ENCODE measurements around the gene NXF2B. TPM values are rescaled to one million over a fixed set of nuclear protein-coding genes. Genes with fewer than 3 reads are reported as not detected.

NXF2B gene
- total RNA-seq (2022; extraction: Qiagen RNA extraction): not detected in 5 replicates

GRCh38 chrX:102439908-102440307 is at the start of gene NXF2B:
Gene NXF2B, minus strand, starts transcription at chrX:102440008. Its CDS starts 59,972 bp downstream, at chrX:102380036.

GRCh38 chrX:102471762-102472220 is 32.0 kb upstream of the NXF2B start, which contains the start of gene TCP11X2:
Gene TCP11X2, minus strand, starts transcription at chrX:102471812.

Other genes with a start within 250 kb of the NXF2B start
- not detected in 5 replicates for gene TCP11X1, start 224.7 kb downstream of the NXF2B start, total RNA-seq (2022; extraction: Qiagen RNA extraction)
- gene NXF2, start 192.8 kb downstream of the NXF2B start, total RNA-seq (2022; extraction: Qiagen RNA extraction): 0.07 TPM in 1 of 5 replicates, not detected in the others
- gene TCP11X2, start 31.8 kb upstream of the NXF2B start, total RNA-seq (2022; extraction: Qiagen RNA extraction): not detected in 5 replicates
- gene TMSB15A, start 76.7 kb upstream of the NXF2B start, total RNA-seq (2022; extraction: Qiagen RNA extraction): 0.34 to 1.6 TPM (median 0.55 TPM) in 5 replicates
- gene ARMCX5, start 159.5 kb upstream of the NXF2B start, total RNA-seq (2022; extraction: Qiagen RNA extraction): 9.0 to 13.7 TPM (median 9.7 TPM) in 5 replicates
- 0.24 to 0.35 TPM (median 0.26 TPM) in 5 replicates for gene GPRASP1, start 211.5 kb upstream of the NXF2B start, total RNA-seq (2022; extraction: Qiagen RNA extraction)